ENCODE data around the gene DNAH9. TPM values are rescaled to one million over a fixed set of nuclear protein-coding genes. Genes with fewer than 3 reads are reported as not detected.

The DNAH9 gene
- total RNA-seq, 1 donor from 2014 or later: 0.41 TPM

DNA sequence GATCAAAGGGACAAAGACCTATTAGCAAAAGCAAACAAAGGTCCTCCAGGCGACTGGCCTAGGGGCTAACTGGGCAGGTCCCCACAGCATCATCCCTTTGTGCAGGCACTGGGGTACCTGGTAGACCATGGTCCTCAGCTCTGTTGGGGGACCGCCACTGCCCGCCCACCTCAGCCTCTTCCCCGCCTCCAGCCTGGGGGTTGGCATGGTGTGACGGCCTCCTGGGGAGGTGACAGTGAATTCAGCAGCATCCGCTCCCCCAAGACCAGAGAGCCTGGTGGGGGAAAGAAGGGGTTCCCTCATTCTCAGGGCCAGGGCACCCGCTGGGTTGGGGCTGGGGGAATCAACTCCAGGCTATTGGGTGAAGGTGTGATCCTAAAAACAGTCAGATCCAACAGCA lies 38.7 kb upstream of the DNAH9 start:
- H3K4me1 ChIP-seq: no peaks in the 10 kb centered on the region
- DNase-seq (no peak), ATAC-seq (no peak)
- no peak overlapping the region for H3K4me3 ChIP-seq
- H3K36me3 ChIP-seq: no peaks in the 10 kb centered on the region
- TF ChIP-seq, protein P1, sequence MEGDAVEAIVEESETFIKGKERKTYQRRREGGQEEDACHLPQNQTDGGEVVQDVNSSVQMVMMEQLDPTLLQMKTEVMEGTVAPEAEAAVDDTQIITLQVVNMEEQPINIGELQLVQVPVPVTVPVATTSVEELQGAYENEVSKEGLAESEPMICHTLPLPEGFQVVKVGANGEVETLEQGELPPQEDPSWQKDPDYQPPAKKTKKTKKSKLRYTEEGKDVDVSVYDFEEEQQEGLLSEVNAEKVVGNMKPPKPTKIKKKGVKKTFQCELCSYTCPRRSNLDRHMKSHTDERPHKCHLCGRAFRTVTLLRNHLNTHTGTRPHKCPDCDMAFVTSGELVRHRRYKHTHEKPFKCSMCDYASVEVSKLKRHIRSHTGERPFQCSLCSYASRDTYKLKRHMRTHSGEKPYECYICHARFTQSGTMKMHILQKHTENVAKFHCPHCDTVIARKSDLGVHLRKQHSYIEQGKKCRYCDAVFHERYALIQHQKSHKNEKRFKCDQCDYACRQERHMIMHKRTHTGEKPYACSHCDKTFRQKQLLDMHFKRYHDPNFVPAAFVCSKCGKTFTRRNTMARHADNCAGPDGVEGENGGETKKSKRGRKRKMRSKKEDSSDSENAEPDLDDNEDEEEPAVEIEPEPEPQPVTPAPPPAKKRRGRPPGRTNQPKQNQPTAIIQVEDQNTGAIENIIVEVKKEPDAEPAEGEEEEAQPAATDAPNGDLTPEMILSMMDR (IDR thresholded peaks at IDR 0.05): no peak
- H3K27ac ChIP-seq: no peak overlapping the region
- no peaks in the 10 kb centered on the region for H3K27me3 ChIP-seq
- intact Hi-C loops (cut with DNase I): no loop called here
- no peaks in the 10 kb centered on the region for H3K9me3 ChIP-seq

DNA sequence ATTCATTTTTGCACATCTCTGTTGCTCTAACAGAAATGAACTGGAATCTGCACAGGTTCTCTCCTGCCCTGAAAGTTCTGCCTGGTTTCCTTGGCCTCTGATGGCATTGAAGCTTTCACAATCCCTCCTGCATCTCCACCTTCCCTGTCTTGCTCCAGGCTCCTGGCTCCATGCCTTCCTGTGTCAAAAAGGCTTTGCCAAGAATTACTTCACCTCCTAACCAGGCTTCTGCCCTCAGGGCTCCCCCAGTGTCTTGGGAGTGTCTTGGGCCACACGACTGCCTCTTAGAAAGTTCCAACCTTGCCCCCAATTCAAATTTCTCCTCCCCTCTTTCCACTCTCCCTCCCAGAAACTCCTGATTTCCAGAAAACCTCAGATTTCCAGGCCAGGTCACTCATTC lies 37.0 kb upstream of the DNAH9 start:
- H3K27me3 ChIP-seq: no peaks in the 10 kb centered on the region
- no peaks in the 10 kb centered on the region for H3K36me3 ChIP-seq
- TF ChIP-seq, protein P1 (IDR thresholded peaks at IDR 0.05): no peak
- H3K9me3 ChIP-seq: no peaks in the 10 kb centered on the region
- ATAC-seq (no peak), DNase-seq (no peak)
- no peaks in the 10 kb centered on the region for H3K4me1 ChIP-seq
- H3K27ac ChIP-seq: no peak overlapping the region
- intact Hi-C loops (cut with DNase I): no loop called here
- H3K4me3 ChIP-seq: no peak overlapping the region

DNA sequence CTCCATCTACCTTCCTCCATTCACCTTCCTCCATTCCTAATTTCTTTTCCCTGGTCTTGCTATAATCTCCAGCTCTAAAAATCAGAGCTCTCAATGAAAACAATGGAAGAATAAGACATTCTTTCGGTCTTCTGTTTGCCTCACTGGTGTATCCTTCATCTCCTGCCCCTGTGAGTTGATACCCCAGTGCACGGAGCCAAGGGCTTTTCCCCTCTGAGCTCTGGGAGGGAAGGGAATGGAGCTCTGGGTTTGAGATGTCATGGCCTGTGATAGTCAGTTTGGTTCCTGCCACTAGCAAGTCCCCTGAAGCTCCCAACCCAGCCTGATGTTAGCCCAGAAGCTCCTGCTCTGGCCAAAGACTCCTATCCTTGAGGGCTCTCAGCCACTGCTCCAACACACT lies 36.6 kb upstream of the DNAH9 start:
- intact Hi-C loops (cut with DNase I): no loop called here
- Histone ChIP-seq H3K4me1 (no peaks in the 10 kb centered on the region), H3K36me3 (no peaks in the 10 kb centered on the region), H3K4me3 (no peak overlapping the region), H3K27ac (no peak overlapping the region), H3K27me3 (no peaks in the 10 kb centered on the region), H3K9me3 (no peaks in the 10 kb centered on the region)
- no peak for ATAC-seq
- TF ChIP-seq, protein P1 (IDR thresholded peaks at IDR 0.05): no peak
- DNase-seq: no peak

DNA sequence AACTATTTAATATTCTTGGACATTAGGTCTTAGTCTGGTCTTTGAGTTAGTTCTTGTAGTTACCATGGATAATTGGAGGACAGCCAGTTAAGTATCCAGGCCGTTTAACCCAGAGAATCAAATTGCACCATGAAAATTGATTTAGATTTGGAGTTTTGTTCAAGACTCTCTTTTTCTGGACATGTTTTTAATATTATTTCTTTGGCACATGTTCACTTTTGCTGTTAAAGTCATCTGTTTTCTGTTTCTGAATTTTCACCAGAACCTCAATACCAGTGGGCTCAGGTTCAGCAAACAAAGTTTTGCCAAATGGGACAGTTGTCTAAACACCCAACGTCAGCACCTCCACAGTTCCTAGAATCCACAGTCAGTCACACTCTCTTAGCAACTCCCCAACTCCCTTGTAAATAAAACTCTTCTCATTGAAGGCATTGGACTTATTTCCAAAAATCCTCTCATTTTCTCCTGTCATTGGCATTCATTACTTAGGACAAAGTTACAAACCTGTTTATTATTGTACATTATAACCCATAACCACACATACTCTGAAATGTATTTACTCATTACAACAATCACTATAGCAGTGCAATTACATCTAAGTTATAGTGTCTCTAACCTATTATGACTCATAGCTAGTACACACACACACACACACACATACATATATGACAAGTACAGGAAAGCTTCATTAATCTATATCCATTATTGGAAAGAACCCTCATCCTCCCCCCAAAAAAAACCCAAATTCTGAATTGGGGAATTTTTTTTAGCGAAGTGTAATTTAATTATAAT lies 33.5 kb upstream of the DNAH9 start:
- no peak overlapping the region for H3K4me3 ChIP-seq
- TF ChIP-seq, protein P1 (IDR thresholded peaks at IDR 0.05): no peak
- intact Hi-C loops (cut with DNase I): no loop called here
- H3K27me3 ChIP-seq: no peaks in the 10 kb centered on the region
- ATAC-seq (no peak), DNase-seq (no peak)
- no peaks in the 10 kb centered on the region for H3K9me3 ChIP-seq
- H3K36me3 ChIP-seq: no peaks in the 10 kb centered on the region
- H3K27ac ChIP-seq: no peak overlapping the region
- no peaks in the 10 kb centered on the region for H3K4me1 ChIP-seq

DNA sequence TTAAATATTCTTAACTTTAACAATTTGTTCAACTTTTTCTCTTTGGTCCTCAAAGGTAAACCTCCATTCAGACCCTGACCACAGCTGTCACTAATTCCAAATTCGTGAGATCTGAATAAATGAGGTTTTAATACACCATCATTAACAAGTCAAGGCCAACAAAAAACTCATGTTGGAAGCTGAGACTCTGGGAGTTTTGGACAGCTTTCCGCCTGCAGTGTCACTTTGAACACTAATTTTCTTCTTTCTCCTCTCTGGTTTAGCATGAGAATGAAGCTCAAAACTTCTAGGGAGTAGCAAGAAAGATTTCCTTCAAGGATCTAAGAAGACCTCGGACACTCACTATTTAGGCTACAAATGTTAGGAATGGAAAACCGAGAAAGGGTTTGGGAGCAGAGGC lies 32.7 kb upstream of the DNAH9 start:
- H3K36me3 ChIP-seq: no peaks in the 10 kb centered on the region
- H3K4me1 ChIP-seq: no peaks in the 10 kb centered on the region
- H3K27me3 ChIP-seq: no peaks in the 10 kb centered on the region
- H3K9me3 ChIP-seq: no peaks in the 10 kb centered on the region
- H3K27ac ChIP-seq: no peak overlapping the region
- no peak overlapping the region for H3K4me3 ChIP-seq
- intact Hi-C loops (cut with DNase I): no loop called here
- DNase-seq (no peak), ATAC-seq (no peak)
- TF ChIP-seq, protein P1 (IDR thresholded peaks at IDR 0.05): no peak
